ENCODE measurements around the gene LTF.
A peak's percentile ranks its signal among the peaks of the same experiment; 100 is the strongest.

Gene LTF

GRCh38 chr3:46466273-46466672 lies 1.6 kb upstream of the LTF start:
- Histone ChIP-seq H3K4me1 (no peaks in the 10 kb centered on the region), H3K4me3 (ENCODE audit: low read depth, low read length) (no peak overlapping the region), H3K36me3 (ENCODE audit: control insufficient read depth, insufficient read depth, low read length) (no peaks in the 10 kb centered on the region), H3K27me3 (ENCODE audit: control insufficient read depth, insufficient read depth, low read length) (no peaks in the 10 kb centered on the region), H3K27ac (no peak overlapping the region), H3K79me2 (no peaks in the 10 kb centered on the region), H3K9ac (no peak overlapping the region), H2AFZ (no peak overlapping the region), H3K9me3 (ENCODE audit: control insufficient read depth, low read length) (no peaks in the 10 kb centered on the region), H3K4me2 (ENCODE audit: low read length) (no peak overlapping the region)
- no peak for TF ChIP-seq CTCF (IDR thresholded peaks at IDR 0.05)

GRCh38 chr3:46465196-46465520 lies 453 bp upstream of the LTF start:
- no peak overlapping the region for H3K27ac ChIP-seq
- no peaks in the 10 kb centered on the region for H3K4me1 ChIP-seq
- no peaks in the 10 kb centered on the region for H3K9me3 ChIP-seq (ENCODE audit: control insufficient read depth, low read length)
- no peak overlapping the region for H3K4me2 ChIP-seq (ENCODE audit: low read length)
- no peak overlapping the region for H2AFZ ChIP-seq
- H3K27me3 ChIP-seq (ENCODE audit: control insufficient read depth, insufficient read depth, low read length): no peaks in the 10 kb centered on the region
- no peak overlapping the region for H3K4me3 ChIP-seq (ENCODE audit: low read depth, low read length)
- no peaks in the 10 kb centered on the region for H3K79me2 ChIP-seq
- no peak overlapping the region for H3K9ac ChIP-seq
- TF ChIP-seq CTCF (IDR thresholded peaks at IDR 0.05): no peak
- no peaks in the 10 kb centered on the region for H3K36me3 ChIP-seq (ENCODE audit: control insufficient read depth, insufficient read depth, low read length)

GRCh38 chr3:46463868-46464241 lies 850 bp downstream of the LTF start:
- Histone ChIP-seq H3K27me3 (ENCODE audit: control insufficient read depth, insufficient read depth, low read length) (no peaks in the 10 kb centered on the region), H3K4me1 (no peaks in the 10 kb centered on the region), H3K79me2 (no peaks in the 10 kb centered on the region), H3K27ac (no peak overlapping the region), H3K4me3 (ENCODE audit: low read depth, low read length) (no peak overlapping the region), H3K9me3 (ENCODE audit: control insufficient read depth, low read length) (no peaks in the 10 kb centered on the region), H3K4me2 (ENCODE audit: low read length) (no peak overlapping the region), H3K36me3 (ENCODE audit: control insufficient read depth, insufficient read depth, low read length) (no peaks in the 10 kb centered on the region), H3K9ac (no peak overlapping the region), H2AFZ (no peak overlapping the region)
- TF ChIP-seq CTCF (IDR thresholded peaks at IDR 0.05): no peak

- Histone ChIP-seq H3K9ac (no peak overlapping the region), H3K27ac (peak overlapping the region; percentile 49), H3K27me3 (ENCODE audit: control insufficient read depth, insufficient read depth, low read length) (no peaks in the 10 kb centered on the region), H3K36me3 (ENCODE audit: control insufficient read depth, insufficient read depth, low read length) (no peaks in the 10 kb centered on the region), H3K79me2 (no peaks in the 10 kb centered on the region), H3K4me1 (no peaks in the 10 kb centered on the region), H3K4me3 (ENCODE audit: low read depth, low read length) (no peak overlapping the region), H3K9me3 (ENCODE audit: control insufficient read depth, low read length) (no peaks in the 10 kb centered on the region), H2AFZ (no peak overlapping the region), H3K4me2 (ENCODE audit: low read length) (no peak overlapping the region)
- TF ChIP-seq CTCF (IDR thresholded peaks at IDR 0.05): no peak
Observed at GRCh38 chr3:46463120-46463867, 1.4 kb downstream of the LTF start.

- H3K79me2 ChIP-seq: no peaks in the 10 kb centered on the region
- H3K36me3 ChIP-seq (ENCODE audit: control insufficient read depth, insufficient read depth, low read length): no peaks in the 10 kb centered on the region
- no peak overlapping the region for H2AFZ ChIP-seq
- H3K9me3 ChIP-seq (ENCODE audit: control insufficient read depth, low read length): no peaks in the 10 kb centered on the region
- no peak overlapping the region for H3K9ac ChIP-seq
- H3K4me3 ChIP-seq (ENCODE audit: low read depth, low read length): no peak overlapping the region
- no peaks in the 10 kb centered on the region for H3K4me1 ChIP-seq
- no peaks in the 10 kb centered on the region for H3K27me3 ChIP-seq (ENCODE audit: control insufficient read depth, insufficient read depth, low read length)
- peak overlapping the region; percentile 49 for H3K27ac ChIP-seq
- no peak overlapping the region for H3K4me2 ChIP-seq (ENCODE audit: low read length)
- no peak for TF ChIP-seq CTCF (IDR thresholded peaks at IDR 0.05)
Observed at GRCh38 chr3:46462511-46462910, 2.2 kb downstream of the LTF start.

All from parathyroid adenoma (tissue), 2 donors.